ENCODE measurements around the gene ASCC3. TPM values are rescaled to one million over a fixed set of nuclear protein-coding genes. Genes with fewer than 3 reads are reported as not detected.

ASCC3 gene
- total RNA-seq, 4 donors from 2014 or later: 12.0 to 17.7 (median 14.7) TPM

DNA sequence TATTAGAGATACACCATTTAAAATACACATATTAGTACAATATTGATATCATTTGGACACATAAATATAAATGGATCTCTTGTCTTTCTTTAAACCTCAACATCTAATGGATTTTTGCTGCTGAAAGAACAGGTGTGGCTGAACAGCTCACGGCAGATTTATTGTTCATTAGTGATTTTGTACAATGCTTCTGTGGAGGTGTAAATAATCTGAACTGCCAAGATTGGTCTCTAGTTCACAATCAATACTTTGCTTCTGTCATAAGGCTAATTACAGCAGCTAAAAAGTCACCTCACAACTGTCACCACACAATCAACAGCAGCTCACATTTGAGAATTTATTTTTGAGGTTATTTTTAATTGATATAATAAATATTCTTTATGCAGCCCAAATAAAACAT lies 254.4 kb downstream of the ASCC3 start:
- Histone ChIP-seq H3K27ac (no peak overlapping the region), H3K4me3 (no peak overlapping the region), H3K36me3 (peaks cover 0 to 15% of the 10 kb centered on the region in 2 donors), H3K9me3 (no peaks in the 10 kb centered on the region), H3K4me1 (no peaks in the 10 kb centered on the region), H3K27me3 (no peaks in the 10 kb centered on the region)
- in situ Hi-C loops (cut with MboI; ENCODE audit: low sequenced_read_pairs in 4 of 4) (no loop called here), intact Hi-C loops (cut with DNase I; ENCODE audit: low total_unique reads) (no loop called here)
- no peak for ATAC-seq
- no peak for TF ChIP-seq POLR2A (IDR thresholded peaks at IDR 0.05)
- TF ChIP-seq, protein P1, sequence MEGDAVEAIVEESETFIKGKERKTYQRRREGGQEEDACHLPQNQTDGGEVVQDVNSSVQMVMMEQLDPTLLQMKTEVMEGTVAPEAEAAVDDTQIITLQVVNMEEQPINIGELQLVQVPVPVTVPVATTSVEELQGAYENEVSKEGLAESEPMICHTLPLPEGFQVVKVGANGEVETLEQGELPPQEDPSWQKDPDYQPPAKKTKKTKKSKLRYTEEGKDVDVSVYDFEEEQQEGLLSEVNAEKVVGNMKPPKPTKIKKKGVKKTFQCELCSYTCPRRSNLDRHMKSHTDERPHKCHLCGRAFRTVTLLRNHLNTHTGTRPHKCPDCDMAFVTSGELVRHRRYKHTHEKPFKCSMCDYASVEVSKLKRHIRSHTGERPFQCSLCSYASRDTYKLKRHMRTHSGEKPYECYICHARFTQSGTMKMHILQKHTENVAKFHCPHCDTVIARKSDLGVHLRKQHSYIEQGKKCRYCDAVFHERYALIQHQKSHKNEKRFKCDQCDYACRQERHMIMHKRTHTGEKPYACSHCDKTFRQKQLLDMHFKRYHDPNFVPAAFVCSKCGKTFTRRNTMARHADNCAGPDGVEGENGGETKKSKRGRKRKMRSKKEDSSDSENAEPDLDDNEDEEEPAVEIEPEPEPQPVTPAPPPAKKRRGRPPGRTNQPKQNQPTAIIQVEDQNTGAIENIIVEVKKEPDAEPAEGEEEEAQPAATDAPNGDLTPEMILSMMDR (IDR thresholded peaks at IDR 0.05 in 4 of 5, conservative IDR thresholded peaks at IDR 0.05 in 1 of 5): no peak
- DNase-seq: no peak

DNA sequence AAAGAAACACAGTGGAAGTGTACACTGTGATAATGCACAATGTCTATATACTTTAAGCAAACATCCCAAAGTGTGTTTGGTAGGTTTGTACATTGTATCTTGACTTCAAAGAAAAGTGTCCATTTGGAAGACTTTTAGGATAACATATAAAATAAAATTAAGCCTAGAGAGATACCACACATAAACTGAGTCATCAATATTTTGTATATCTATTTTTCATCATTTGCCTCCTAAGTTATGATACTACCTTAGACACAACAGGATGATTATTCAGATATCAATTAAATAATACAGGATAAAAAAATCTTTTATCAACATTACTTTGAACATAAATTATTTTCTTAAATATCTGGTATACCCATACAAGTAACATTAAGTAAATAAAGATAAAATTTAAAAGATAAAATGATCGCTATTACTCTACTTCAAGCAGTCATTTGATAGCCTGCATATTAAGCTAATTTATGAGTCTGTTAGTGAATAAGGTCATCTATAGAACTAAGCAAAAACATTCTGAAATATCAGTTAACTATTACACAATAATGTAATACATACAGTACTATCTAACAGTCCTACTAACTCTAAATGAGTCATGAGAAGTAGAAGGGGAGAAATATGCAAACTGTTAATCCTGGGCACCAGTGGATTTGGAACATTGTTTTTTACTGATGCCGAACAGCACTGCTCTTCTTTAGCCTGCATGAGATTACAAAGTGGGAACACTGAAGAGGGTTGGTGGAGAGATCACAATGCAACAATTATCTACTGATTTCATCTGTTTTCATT lies 258.0 kb downstream of the ASCC3 start:
- H3K27me3 ChIP-seq: no peaks in the 10 kb centered on the region
- DNase-seq: no peak
- no peak overlapping the region for H3K27ac ChIP-seq
- no peaks in the 10 kb centered on the region for H3K4me1 ChIP-seq
- intact Hi-C loops (cut with DNase I; ENCODE audit: low total_unique reads) (no loop called here), in situ Hi-C loops (cut with MboI; ENCODE audit: low sequenced_read_pairs in 4 of 4) (no loop called here)
- ATAC-seq: no peak
- no peaks in the 10 kb centered on the region for H3K9me3 ChIP-seq
- no peak for TF ChIP-seq POLR2A (IDR thresholded peaks at IDR 0.05)
- TF ChIP-seq, protein P1 (IDR thresholded peaks at IDR 0.05 in 4 of 5, conservative IDR thresholded peaks at IDR 0.05 in 1 of 5): no peak
- H3K4me3 ChIP-seq: no peak overlapping the region
- H3K36me3 ChIP-seq: peaks cover 0 to 15% of the 10 kb centered on the region in 2 donors

DNA sequence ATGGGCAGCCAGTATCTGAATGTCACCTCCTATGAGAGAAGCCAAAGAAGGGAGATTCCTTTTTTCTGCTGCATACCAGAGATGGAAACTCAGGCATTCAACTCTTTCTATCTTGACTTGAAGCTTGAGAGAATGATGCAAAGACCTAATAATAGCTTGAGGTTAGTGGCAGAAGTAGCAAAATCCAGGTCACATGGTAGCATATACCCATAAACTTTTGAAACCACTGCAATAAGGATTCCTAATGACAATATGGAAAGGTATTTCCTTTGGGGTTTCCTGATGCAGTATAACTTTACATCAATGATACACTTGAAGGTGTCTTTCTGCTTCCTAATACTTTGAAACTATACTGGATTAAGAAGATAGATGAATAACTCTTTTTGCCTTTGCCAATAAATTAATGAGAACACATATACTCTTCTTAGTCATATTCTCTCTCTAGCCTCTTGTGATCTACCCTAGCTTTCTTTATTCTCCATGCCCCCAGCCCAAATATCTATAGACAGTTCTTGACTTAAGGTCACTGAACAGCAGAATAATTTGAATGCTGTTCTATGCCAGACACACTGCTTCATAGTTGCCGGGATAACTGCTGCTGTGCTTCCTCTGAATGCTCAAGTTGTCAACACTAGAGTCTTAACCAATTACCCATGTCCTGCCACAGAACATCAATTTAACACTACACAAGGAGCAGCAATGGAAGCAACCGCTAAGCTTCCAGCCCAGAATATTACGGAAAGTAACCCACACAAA lies 260.9 kb downstream of the ASCC3 start:
- in situ Hi-C loops (cut with MboI; ENCODE audit: low sequenced_read_pairs in 4 of 4): no loop called here

DNA sequence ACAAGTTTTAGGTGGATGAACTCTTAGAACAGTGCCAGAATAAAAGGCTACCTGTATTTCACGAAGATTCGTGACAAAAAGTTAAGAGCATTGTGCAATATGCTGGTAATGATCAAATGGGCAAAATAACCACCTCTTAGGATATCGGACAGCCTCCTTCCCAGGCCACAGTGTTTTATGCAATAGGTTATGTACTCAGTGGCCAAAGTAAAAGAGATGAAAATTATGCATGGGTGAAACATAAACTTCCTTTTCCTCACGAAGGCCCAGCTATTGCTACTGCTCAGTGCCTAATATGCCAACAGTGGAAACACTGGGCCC lies 262.8 kb downstream of the ASCC3 start:
- ATAC-seq (no peak), DNase-seq (no peak)
- intact Hi-C loops (cut with DNase I; ENCODE audit: low total_unique reads) (no loop called here), in situ Hi-C loops (cut with MboI; ENCODE audit: low sequenced_read_pairs in 4 of 4) (no loop called here)
- TF ChIP-seq, protein P1 (IDR thresholded peaks at IDR 0.05 in 4 of 5, conservative IDR thresholded peaks at IDR 0.05 in 1 of 5): no peak
- TF ChIP-seq POLR2A (IDR thresholded peaks at IDR 0.05): no peak
- Histone ChIP-seq H3K4me1 (no peaks in the 10 kb centered on the region), H3K27me3 (no peaks in the 10 kb centered on the region), H3K9me3 (no peaks in the 10 kb centered on the region), H3K36me3 (no peaks in the 10 kb centered on the region), H3K4me3 (no peak overlapping the region), H3K27ac (no peak overlapping the region)

More for the DNA sequence above, 260.9 kb downstream of the ASCC3 start:
- TF ChIP-seq, protein P1 (IDR thresholded peaks at IDR 0.05 in 4 of 5, conservative IDR thresholded peaks at IDR 0.05 in 1 of 5): no peak
- TF ChIP-seq POLR2A (IDR thresholded peaks at IDR 0.05): no peak
- no peak overlapping the region for H3K27ac ChIP-seq
- H3K4me1 ChIP-seq: no peaks in the 10 kb centered on the region
- DNase-seq: no peak
- no peaks in the 10 kb centered on the region for H3K27me3 ChIP-seq
- H3K4me3 ChIP-seq: no peak overlapping the region
- no peak for ATAC-seq
- H3K36me3 ChIP-seq: no peaks in the 10 kb centered on the region
- no peaks in the 10 kb centered on the region for H3K9me3 ChIP-seq
- intact Hi-C loops (cut with DNase I; ENCODE audit: low total_unique reads): no loop called here

All from gastrocnemius medialis (tissue), 4 donors.